A673 (cell line): Measurements from ENCODE around the gene TMEM144.

Source experiments
- CTCF ChIP-seq: fragments of 300-800, 200-600 bp; sonication (generic); conservative IDR thresholded peaks from 2 replicates; pipeline ENCODE4 v1.5.1; 2017; ENCODE audit warnings: low read depth, mild to moderate bottlenecking, antibody characterized with exemption, low read length, moderate library complexity, mixed read lengths
- EZH2 ChIP-seq: fragments of 200-600 bp; sonication (generic); IDR thresholded peaks from 2 replicates; pipeline ENCODE4 v1.6.1; 2017; ENCODE audit warnings: borderline replicate concordance, low read depth, mild to moderate bottlenecking, mixed read lengths, antibody characterized with exemption, low read length; ENCODE audit not compliant: poor library complexity, severe bottlenecking

GRCh38 chr4:158217763-158218162 is 7.5 kb downstream of the TMEM144 start:
- TF ChIP-seq CTCF (no peak), EZH2 (no peak)
